ENCODE results near the gene ST3GAL3.

Gene ST3GAL3

DNA sequence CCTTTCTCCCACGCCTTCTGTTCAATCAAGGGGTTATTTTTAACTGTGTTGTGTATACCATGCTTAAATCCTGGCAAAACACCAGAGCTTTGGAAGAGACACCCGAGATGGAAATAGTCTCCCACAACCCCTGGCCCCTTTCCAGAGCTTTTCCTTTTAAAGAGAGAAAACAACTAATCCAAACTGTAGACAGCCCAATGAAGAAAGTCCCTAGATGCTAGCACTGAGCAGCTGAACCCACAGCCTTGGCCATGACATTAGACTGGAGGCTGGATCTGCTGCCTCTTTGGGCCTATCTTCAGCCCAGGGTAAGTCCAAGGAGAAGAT lies 161.4 kb downstream of the ST3GAL3 start:
- ChIA-PET POLR2A (interaction anchor here (1.1 kb wide), 1 partner anchor 85 kb away, joined by 3 read pairs; no protein-coding TSS in a partner anchor), CTCF (interaction anchor here (1.2 kb wide), 1 partner anchor 22 kb away, joined by 4 read pairs; no protein-coding TSS in a partner anchor)
- peaks cover 0 to 3% (median 0%) of the 10 kb centered on the region in 4 experiments for H3K4me1 ChIP-seq (ENCODE audit: control extremely low read depth in 1 of 4, control insufficient read depth in 4 of 4, insufficient read depth in 4 of 4, low read length in 3 of 4)
- H3K4me3 ChIP-seq (ENCODE audit: control insufficient read depth in 1 of 7, extremely low read depth in 1 of 7, insufficient read depth in 4 of 7, low read depth in 2 of 7, low read length in 6 of 7): no peak overlapping the region
- H3K27ac ChIP-seq (ENCODE audit: insufficient read depth in 1 of 2, low read depth in 1 of 2, low read length in 2 of 2, poor library complexity in 1 of 2, severe bottlenecking in 2 of 2): no peak overlapping the region
- H3K36me3 ChIP-seq (ENCODE audit: control insufficient read depth in 4 of 4, insufficient read depth in 4 of 4, low read length in 3 of 4): no peaks in the 10 kb centered on the region
- H3K9me3 ChIP-seq (ENCODE audit: control extremely low read depth in 1 of 5, control insufficient read depth in 4 of 5, insufficient read depth in 2 of 5, low read depth in 1 of 5, low read length in 4 of 5): no peaks in the 10 kb centered on the region
- DNase-seq: no peak
- no peaks in the 10 kb centered on the region for H3K27me3 ChIP-seq (replicated peaks in 2 of 5; ENCODE audit: control insufficient read depth in 4 of 5, insufficient read depth in 5 of 5, low read length in 4 of 5)
- WGBS (ENCODE audit: insufficient coverage): no CpG with 5 or more reads among the region's 2 CpGs

DNA sequence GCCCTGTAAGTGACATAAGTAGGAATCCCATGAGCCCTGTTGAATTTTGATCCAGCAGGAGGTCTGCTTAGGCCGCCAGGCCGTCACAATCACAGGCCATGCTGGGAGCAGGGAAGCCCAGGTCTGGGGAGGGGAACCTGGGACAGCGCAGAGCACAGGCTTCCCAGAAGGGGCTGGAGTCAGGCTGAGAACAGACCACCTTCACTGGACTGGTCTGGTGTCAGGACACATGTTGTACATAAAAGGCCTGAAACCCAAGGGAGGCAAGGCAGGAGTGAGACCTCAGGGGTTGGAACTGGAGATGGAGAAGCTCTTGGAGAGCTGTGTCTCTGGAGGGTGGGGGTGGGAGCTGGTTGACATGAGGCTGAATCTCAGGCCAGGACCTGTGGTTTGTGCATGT lies 163.0 kb downstream of the ST3GAL3 start:
- no peaks in the 10 kb centered on the region for H3K27me3 ChIP-seq (replicated peaks in 2 of 5; ENCODE audit: control insufficient read depth in 4 of 5, insufficient read depth in 5 of 5, low read length in 4 of 5)
- ChIA-PET CTCF (no interaction called here), POLR2A (no interaction called here)
- peaks cover 0 to 3% (median 0%) of the 10 kb centered on the region in 4 experiments for H3K4me1 ChIP-seq (ENCODE audit: control extremely low read depth in 1 of 4, control insufficient read depth in 4 of 4, insufficient read depth in 4 of 4, low read length in 3 of 4)
- 100% methylated on average over 1 of the region's 3 CpGs for WGBS (ENCODE audit: insufficient coverage)
- DNase-seq: no peak
- H3K9me3 ChIP-seq (ENCODE audit: control extremely low read depth in 1 of 5, control insufficient read depth in 4 of 5, insufficient read depth in 2 of 5, low read depth in 1 of 5, low read length in 4 of 5): no peaks in the 10 kb centered on the region
- no peaks in the 10 kb centered on the region for H3K36me3 ChIP-seq (ENCODE audit: control insufficient read depth in 4 of 4, insufficient read depth in 4 of 4, low read length in 3 of 4)
- H3K4me3 ChIP-seq (ENCODE audit: control insufficient read depth in 1 of 7, extremely low read depth in 1 of 7, insufficient read depth in 4 of 7, low read depth in 2 of 7, low read length in 6 of 7): no peak overlapping the region
- H3K27ac ChIP-seq (ENCODE audit: insufficient read depth in 1 of 2, low read depth in 1 of 2, low read length in 2 of 2, poor library complexity in 1 of 2, severe bottlenecking in 2 of 2): no peak overlapping the region

DNA sequence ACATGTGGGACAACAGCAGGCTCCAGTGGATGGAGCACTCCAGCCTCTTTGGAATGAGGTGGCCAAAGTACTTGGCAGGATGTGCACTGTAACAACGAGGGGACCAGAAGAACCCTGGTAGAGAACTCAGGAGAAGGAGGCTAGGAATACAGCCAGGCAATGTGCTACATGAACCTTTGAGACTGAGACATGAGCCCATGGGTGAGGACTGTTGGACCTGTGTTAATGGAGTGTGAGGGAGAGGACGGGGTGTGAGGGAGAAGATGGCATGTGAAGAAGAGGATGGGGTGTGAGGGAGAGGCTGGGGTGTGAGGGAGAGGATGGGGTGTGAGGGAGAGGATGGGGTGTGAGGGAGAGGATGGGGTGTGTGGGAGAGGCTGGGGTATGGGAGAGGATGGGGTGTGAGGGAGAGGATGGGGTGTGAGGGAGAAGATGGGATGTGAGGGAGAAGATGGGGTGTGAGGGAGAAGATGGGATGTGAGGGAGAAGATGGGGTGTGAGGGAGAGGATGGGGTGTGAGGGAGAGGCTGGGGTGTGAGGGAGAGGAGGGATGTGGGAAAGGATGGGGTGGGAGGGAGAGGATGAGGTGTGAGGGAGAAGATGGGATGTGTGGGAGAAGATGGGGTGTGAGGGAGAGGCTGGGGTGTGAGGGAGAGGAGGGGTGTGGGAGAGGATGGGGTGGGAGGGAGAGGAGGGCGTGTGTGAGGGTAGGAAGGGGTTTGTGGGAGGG lies 164.0 kb downstream of the ST3GAL3 start:
- ChIA-PET POLR2A (no interaction called here), CTCF (no interaction called here)
- DNase-seq: no peak
- H3K4me1 ChIP-seq (ENCODE audit: control extremely low read depth in 1 of 4, control insufficient read depth in 4 of 4, insufficient read depth in 4 of 4, low read length in 3 of 4): peaks cover 0 to 3% (median 0%) of the 10 kb centered on the region in 4 experiments
- no peak overlapping the region for H3K4me3 ChIP-seq (ENCODE audit: control insufficient read depth in 1 of 7, extremely low read depth in 1 of 7, insufficient read depth in 4 of 7, low read depth in 2 of 7, low read length in 6 of 7)
- H3K27ac ChIP-seq (ENCODE audit: insufficient read depth in 1 of 2, low read depth in 1 of 2, low read length in 2 of 2, poor library complexity in 1 of 2, severe bottlenecking in 2 of 2): no peak overlapping the region
- WGBS (ENCODE audit: insufficient coverage): 100% methylated on average over 2 of the region's 3 CpGs
- no peaks in the 10 kb centered on the region for H3K36me3 ChIP-seq (ENCODE audit: control insufficient read depth in 4 of 4, insufficient read depth in 4 of 4, low read length in 3 of 4)
- no peaks in the 10 kb centered on the region for H3K27me3 ChIP-seq (replicated peaks in 2 of 5; ENCODE audit: control insufficient read depth in 4 of 5, insufficient read depth in 5 of 5, low read length in 4 of 5)
- no peaks in the 10 kb centered on the region for H3K9me3 ChIP-seq (ENCODE audit: control extremely low read depth in 1 of 5, control insufficient read depth in 4 of 5, insufficient read depth in 2 of 5, low read depth in 1 of 5, low read length in 4 of 5)

DNA sequence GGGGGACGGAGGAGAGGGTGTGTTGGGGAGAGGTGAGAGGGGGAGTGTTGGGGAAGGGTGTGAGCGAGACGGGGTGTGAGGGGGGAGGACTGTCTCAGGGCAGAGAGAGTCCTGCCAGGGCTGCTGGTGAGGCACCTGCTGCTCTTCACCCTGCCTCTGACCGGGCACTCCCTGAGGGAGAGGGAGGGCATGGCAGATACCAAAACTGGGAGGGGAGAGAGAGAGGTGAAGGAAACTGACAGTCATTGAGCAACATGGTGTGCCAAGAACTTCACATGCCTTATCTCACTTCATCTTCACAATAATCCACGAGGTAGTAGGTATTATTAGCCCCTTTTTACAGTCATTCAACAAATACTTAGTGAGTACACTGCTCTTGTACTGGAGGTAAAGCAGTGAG lies 164.9 kb downstream of the ST3GAL3 start:
- no peaks in the 10 kb centered on the region for H3K36me3 ChIP-seq (ENCODE audit: control insufficient read depth in 4 of 4, insufficient read depth in 4 of 4, low read length in 3 of 4)
- H3K27me3 ChIP-seq (replicated peaks in 2 of 5; ENCODE audit: control insufficient read depth in 4 of 5, insufficient read depth in 5 of 5, low read length in 4 of 5): no peaks in the 10 kb centered on the region
- no peak overlapping the region for H3K4me3 ChIP-seq (ENCODE audit: control insufficient read depth in 1 of 7, extremely low read depth in 1 of 7, insufficient read depth in 4 of 7, low read depth in 2 of 7, low read length in 6 of 7)
- H3K27ac ChIP-seq (ENCODE audit: insufficient read depth in 1 of 2, low read depth in 1 of 2, low read length in 2 of 2, poor library complexity in 1 of 2, severe bottlenecking in 2 of 2): no peak overlapping the region
- peaks cover 0 to 3% (median 0%) of the 10 kb centered on the region in 4 experiments for H3K4me1 ChIP-seq (ENCODE audit: control extremely low read depth in 1 of 4, control insufficient read depth in 4 of 4, insufficient read depth in 4 of 4, low read length in 3 of 4)
- ChIA-PET POLR2A (no interaction called here), CTCF (no interaction called here)
- no peak for DNase-seq
- WGBS (ENCODE audit: insufficient coverage): 100% methylated on average over 3 of the region's 5 CpGs
- no peaks in the 10 kb centered on the region for H3K9me3 ChIP-seq (ENCODE audit: control extremely low read depth in 1 of 5, control insufficient read depth in 4 of 5, insufficient read depth in 2 of 5, low read depth in 1 of 5, low read length in 4 of 5)

DNA sequence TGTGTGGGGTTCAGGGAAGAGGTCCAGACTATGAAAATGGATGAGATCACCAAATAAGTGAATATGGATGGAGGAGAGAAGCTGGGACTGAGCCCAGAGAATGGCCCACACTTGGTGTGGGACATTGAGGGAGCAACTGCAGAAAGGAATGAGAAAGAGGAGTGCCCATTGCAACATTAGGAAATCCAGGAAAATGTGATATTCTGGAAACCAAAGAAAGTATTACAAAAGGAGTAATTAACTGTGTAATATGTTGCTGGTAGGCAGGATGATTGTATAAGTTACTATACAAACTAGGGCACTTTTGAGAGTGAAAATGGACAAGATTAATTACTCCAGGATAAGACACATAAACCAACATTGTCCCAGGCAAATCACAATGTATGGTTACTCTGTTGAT lies 166.5 kb downstream of the ST3GAL3 start:
- Histone ChIP-seq H3K27me3 (replicated peaks in 2 of 5; ENCODE audit: control insufficient read depth in 4 of 5, insufficient read depth in 5 of 5, low read length in 4 of 5) (no peaks in the 10 kb centered on the region), H3K27ac (ENCODE audit: insufficient read depth in 1 of 2, low read depth in 1 of 2, low read length in 2 of 2, poor library complexity in 1 of 2, severe bottlenecking in 2 of 2) (no peak overlapping the region), H3K9me3 (ENCODE audit: control extremely low read depth in 1 of 5, control insufficient read depth in 4 of 5, insufficient read depth in 2 of 5, low read depth in 1 of 5, low read length in 4 of 5) (no peaks in the 10 kb centered on the region), H3K4me3 (ENCODE audit: control insufficient read depth in 1 of 7, extremely low read depth in 1 of 7, insufficient read depth in 4 of 7, low read depth in 2 of 7, low read length in 6 of 7) (no peak overlapping the region), H3K36me3 (ENCODE audit: control insufficient read depth in 4 of 4, insufficient read depth in 4 of 4, low read length in 3 of 4) (no peaks in the 10 kb centered on the region), H3K4me1 (ENCODE audit: control extremely low read depth in 1 of 4, control insufficient read depth in 4 of 4, insufficient read depth in 4 of 4, low read length in 3 of 4) (no peaks in the 10 kb centered on the region)
- no peak for DNase-seq
- CTCF ChIA-PET: interaction anchor here (1.2 kb wide), 1 partner anchor 16 kb away, joined by 3 read pairs; no protein-coding TSS in a partner anchor
- POLR2A ChIA-PET: no interaction called here

DNA sequence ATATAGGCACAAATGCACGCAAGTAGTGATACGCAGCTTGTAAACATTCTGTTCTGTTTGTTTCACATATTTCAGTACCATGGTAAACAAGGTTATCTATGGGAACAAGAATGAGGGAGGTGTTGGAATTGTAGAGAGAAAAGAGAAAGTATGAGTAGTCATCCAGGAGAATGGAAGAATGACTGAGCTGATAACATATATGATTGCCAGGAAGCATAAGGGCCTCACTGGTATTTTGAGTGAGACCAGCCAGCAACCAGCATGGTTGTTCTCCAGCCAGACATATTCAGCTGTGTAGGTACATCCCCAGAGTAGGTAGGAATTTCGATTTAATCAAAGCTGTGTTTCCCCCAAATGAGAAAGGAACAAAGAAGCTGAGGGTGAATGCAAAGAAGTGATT lies 167.4 kb downstream of the ST3GAL3 start:
- ChIA-PET CTCF (interaction anchor here (0.9 to 2.3 kb wide), 2 partner anchors 60 to 111 kb away, joined by 3 to 8 read pairs; no protein-coding TSS in a partner anchor), POLR2A (interaction anchor here (0.7 kb wide), 1 partner anchor 12 kb away, joined by 3 read pairs; no protein-coding TSS in a partner anchor)
- H3K9me3 ChIP-seq (ENCODE audit: control extremely low read depth in 1 of 5, control insufficient read depth in 4 of 5, insufficient read depth in 2 of 5, low read depth in 1 of 5, low read length in 4 of 5): no peaks in the 10 kb centered on the region
- H3K4me3 ChIP-seq (ENCODE audit: control insufficient read depth in 1 of 7, extremely low read depth in 1 of 7, insufficient read depth in 4 of 7, low read depth in 2 of 7, low read length in 6 of 7): no peak overlapping the region
- 100% methylated on average over 3 of the region's 3 CpGs for WGBS (ENCODE audit: insufficient coverage)
- DNase-seq: no peak
- no peaks in the 10 kb centered on the region for H3K27me3 ChIP-seq (replicated peaks in 2 of 5; ENCODE audit: control insufficient read depth in 4 of 5, insufficient read depth in 5 of 5, low read length in 4 of 5)
- H3K36me3 ChIP-seq (ENCODE audit: control insufficient read depth in 4 of 4, insufficient read depth in 4 of 4, low read length in 3 of 4): peaks cover 0 to 3% (median 0%) of the 10 kb centered on the region in 4 experiments
- H3K4me1 ChIP-seq (ENCODE audit: control extremely low read depth in 1 of 4, control insufficient read depth in 4 of 4, insufficient read depth in 4 of 4, low read length in 3 of 4): no peaks in the 10 kb centered on the region
- H3K27ac ChIP-seq (ENCODE audit: insufficient read depth in 1 of 2, low read depth in 1 of 2, low read length in 2 of 2, poor library complexity in 1 of 2, severe bottlenecking in 2 of 2): no peak overlapping the region

DNA sequence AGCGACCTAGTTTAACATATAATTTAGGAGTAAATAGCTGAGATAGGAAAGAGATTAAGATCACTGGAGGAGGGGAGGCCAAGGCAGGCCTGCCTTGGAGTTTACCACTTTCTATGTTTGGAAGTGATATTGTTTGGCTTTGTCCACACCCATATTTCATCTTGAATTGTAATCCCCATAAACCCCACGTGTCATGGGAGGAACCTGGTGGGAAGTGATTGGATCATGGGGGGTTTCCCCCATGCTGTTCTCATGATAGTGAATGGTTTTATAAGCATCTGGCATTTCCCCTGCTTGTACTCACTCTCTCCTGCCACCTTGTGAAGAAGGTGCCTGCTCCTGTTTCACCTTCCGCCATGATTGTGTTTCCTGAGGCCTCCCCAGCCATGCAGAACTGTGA lies 168.0 kb downstream of the ST3GAL3 start:
- DNase-seq: peak in 1 of 3 donors; percentile 5
- ChIA-PET POLR2A (interaction anchor here (0.7 kb wide), 1 partner anchor 13 kb away, joined by 3 read pairs; no protein-coding TSS in a partner anchor), CTCF (interaction anchor here (0.9 to 2.3 kb wide), 2 partner anchors 59 to 112 kb away, joined by 3 to 8 read pairs; no protein-coding TSS in a partner anchor)
- Histone ChIP-seq H3K4me1 (ENCODE audit: control extremely low read depth in 1 of 4, control insufficient read depth in 4 of 4, insufficient read depth in 4 of 4, low read length in 3 of 4) (no peaks in the 10 kb centered on the region), H3K9me3 (ENCODE audit: control extremely low read depth in 1 of 5, control insufficient read depth in 4 of 5, insufficient read depth in 2 of 5, low read depth in 1 of 5, low read length in 4 of 5) (no peaks in the 10 kb centered on the region), H3K36me3 (ENCODE audit: control insufficient read depth in 4 of 4, insufficient read depth in 4 of 4, low read length in 3 of 4) (peaks cover 0 to 5% (median 0%) of the 10 kb centered on the region in 4 experiments), H3K27me3 (replicated peaks in 2 of 5; ENCODE audit: control insufficient read depth in 4 of 5, insufficient read depth in 5 of 5, low read length in 4 of 5) (no peaks in the 10 kb centered on the region), H3K4me3 (ENCODE audit: control insufficient read depth in 1 of 7, extremely low read depth in 1 of 7, insufficient read depth in 4 of 7, low read depth in 2 of 7, low read length in 6 of 7) (no peak overlapping the region), H3K27ac (ENCODE audit: insufficient read depth in 1 of 2, low read depth in 1 of 2, low read length in 2 of 2, poor library complexity in 1 of 2, severe bottlenecking in 2 of 2) (no peak overlapping the region)
- WGBS (ENCODE audit: insufficient coverage): 100% methylated on average over 2 of the region's 3 CpGs
